ENCODE measurements around the gene ADAMTS6. TPM values are rescaled to one million over a fixed set of nuclear protein-coding genes. Genes with fewer than 3 reads are reported as not detected.

The ADAMTS6 gene
- total RNA-seq, 1 experiment from 2014 or later: 0.23 TPM

DNA sequence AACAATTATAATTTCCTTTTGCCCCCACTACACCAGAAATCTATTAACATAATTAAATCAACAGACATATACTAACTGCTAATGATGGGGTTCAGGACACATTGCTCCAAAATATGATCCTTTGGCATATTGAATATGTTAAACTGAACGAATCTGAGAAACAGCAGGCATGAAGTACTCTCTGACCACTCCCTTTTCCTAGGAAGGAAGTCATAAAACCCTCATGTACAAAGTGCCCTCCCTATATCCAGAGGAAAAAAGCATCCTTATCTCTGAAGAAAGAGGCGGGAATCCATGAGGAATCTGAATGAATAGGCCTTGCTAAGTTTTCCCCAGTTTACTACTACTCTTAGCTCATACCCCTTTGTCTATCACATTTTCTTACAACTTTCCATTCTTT is 67.9 kb downstream of the ADAMTS6 start:
- intact Hi-C loops (cut with micrococcal nuclease; ENCODE audit: unreplicated experiment): no loop called here
- no peak for DNase-seq
- no TSS peak for BruUV-seq (replicated peaks)
- ChIA-PET POLR2A (no interaction called here), CTCF (no interaction called here)
- H3K9me3 Mint-ChIP-seq (ENCODE audit: unreplicated experiment): peaks cover 10% of the 10 kb centered on the region
- H3K27me3 Mint-ChIP-seq (ENCODE audit: insufficient read depth, unreplicated experiment): peaks cover 4% of the 10 kb centered on the region
- H3K9me3 ChIP-seq: no peaks in the 10 kb centered on the region
- no peak overlapping the region for H3K4me3 ChIP-seq (ENCODE audit: low read depth, low read length)
- no peaks in the 10 kb centered on the region for H3K4me1 Mint-ChIP-seq (ENCODE audit: low read depth, unreplicated experiment)
- H3K4me3 Mint-ChIP-seq (ENCODE audit: unreplicated experiment): no peak overlapping the region
- no peak overlapping the region for H3K27ac Mint-ChIP-seq (ENCODE audit: unreplicated experiment)
- no peaks in the 10 kb centered on the region for H3K4me1 ChIP-seq
- H3K36me3 Mint-ChIP-seq (ENCODE audit: insufficient read depth, unreplicated experiment): no peaks in the 10 kb centered on the region
- H3K27me3 ChIP-seq (replicated peaks; ENCODE audit: control insufficient read depth, insufficient read depth, low read length): no peaks in the 10 kb centered on the region
- no peak for TF ChIP-seq CTCF (IDR thresholded peaks at IDR 0.05; ENCODE audit: insufficient read depth in 1 of 2, low read depth in 1 of 2, low read length in 1 of 2, severe bottlenecking in 1 of 2, unreplicated experiment in 1 of 2)
- no peaks in the 10 kb centered on the region for H3K36me3 ChIP-seq (ENCODE audit: control insufficient read depth, insufficient read depth, low read length)

GRCh38 chr5:65412842-65413241 is 68.9 kb downstream of the ADAMTS6 start:
- no peak overlapping the region for H3K4me3 Mint-ChIP-seq (ENCODE audit: unreplicated experiment)
- DNase-seq: no peak
- H3K9me3 Mint-ChIP-seq (ENCODE audit: unreplicated experiment): peaks cover 9% of the 10 kb centered on the region
- H3K27ac Mint-ChIP-seq (ENCODE audit: unreplicated experiment): no peak overlapping the region
- Histone ChIP-seq H3K4me3 (ENCODE audit: low read depth, low read length) (no peak overlapping the region), H3K36me3 (ENCODE audit: control insufficient read depth, insufficient read depth, low read length) (no peaks in the 10 kb centered on the region), H3K9me3 (no peaks in the 10 kb centered on the region), H3K27me3 (replicated peaks; ENCODE audit: control insufficient read depth, insufficient read depth, low read length) (no peaks in the 10 kb centered on the region), H3K4me1 (no peaks in the 10 kb centered on the region)
- no peak for TF ChIP-seq CTCF (IDR thresholded peaks at IDR 0.05; ENCODE audit: insufficient read depth in 1 of 2, low read depth in 1 of 2, low read length in 1 of 2, severe bottlenecking in 1 of 2, unreplicated experiment in 1 of 2)
- ChIA-PET POLR2A (no interaction called here), CTCF (no interaction called here)
- intact Hi-C loops (cut with micrococcal nuclease; ENCODE audit: unreplicated experiment): no loop called here
- no peaks in the 10 kb centered on the region for H3K36me3 Mint-ChIP-seq (ENCODE audit: insufficient read depth, unreplicated experiment)
- no TSS peak for BruUV-seq (replicated peaks)
- H3K27me3 Mint-ChIP-seq (ENCODE audit: insufficient read depth, unreplicated experiment): peaks cover 5% of the 10 kb centered on the region
- no peaks in the 10 kb centered on the region for H3K4me1 Mint-ChIP-seq (ENCODE audit: low read depth, unreplicated experiment)

- no peak for TF ChIP-seq CTCF (IDR thresholded peaks at IDR 0.05; ENCODE audit: insufficient read depth in 1 of 2, low read depth in 1 of 2, low read length in 1 of 2, severe bottlenecking in 1 of 2, unreplicated experiment in 1 of 2)
- Histone ChIP-seq H3K36me3 (ENCODE audit: control insufficient read depth, insufficient read depth, low read length) (no peaks in the 10 kb centered on the region), H3K9me3 (no peaks in the 10 kb centered on the region), H3K4me3 (ENCODE audit: low read depth, low read length) (no peak overlapping the region), H3K4me1 (no peaks in the 10 kb centered on the region), H3K27me3 (replicated peaks; ENCODE audit: control insufficient read depth, insufficient read depth, low read length) (no peaks in the 10 kb centered on the region)
- no peaks in the 10 kb centered on the region for H3K4me1 Mint-ChIP-seq (ENCODE audit: low read depth, unreplicated experiment)
- no peak overlapping the region for H3K4me3 Mint-ChIP-seq (ENCODE audit: unreplicated experiment)
- no peaks in the 10 kb centered on the region for H3K9me3 Mint-ChIP-seq (ENCODE audit: unreplicated experiment)
- DNase-seq: no peak
- H3K36me3 Mint-ChIP-seq (ENCODE audit: insufficient read depth, unreplicated experiment): no peaks in the 10 kb centered on the region
- peaks cover 5% of the 10 kb centered on the region for H3K27me3 Mint-ChIP-seq (ENCODE audit: insufficient read depth, unreplicated experiment)
- POLR2A ChIA-PET: no interaction called here
- intact Hi-C loops (cut with micrococcal nuclease; ENCODE audit: unreplicated experiment): no loop called here
- no TSS peak for BruUV-seq (replicated peaks)
- no peak overlapping the region for H3K27ac Mint-ChIP-seq (ENCODE audit: unreplicated experiment)
- CTCF ChIA-PET: no interaction called here
Measured at GRCh38 chr5:65411356-65411755, 70.4 kb downstream of the ADAMTS6 start.
